Measurements from ENCODE around the gene FAM43B.

FAM43B gene

GRCh38 chr1:20573987-20574386, 21.6 kb downstream of the FAM43B start:
- no peak for TF ChIP-seq GATA3 (IDR thresholded peaks at IDR 0.05; ENCODE audit: low read depth, low read length)
- no peak for TF ChIP-seq GATA2 (IDR thresholded peaks at IDR 0.05; ENCODE audit: low read depth, low read length)

- TF ChIP-seq GATA3 (IDR thresholded peaks at IDR 0.05; ENCODE audit: low read depth, low read length) (no peak), GATA2 (IDR thresholded peaks at IDR 0.05; ENCODE audit: low read depth, low read length) (no peak)
Observed at GRCh38 chr1:20574686-20575540, 22.5 kb downstream of the FAM43B start.

DNA sequence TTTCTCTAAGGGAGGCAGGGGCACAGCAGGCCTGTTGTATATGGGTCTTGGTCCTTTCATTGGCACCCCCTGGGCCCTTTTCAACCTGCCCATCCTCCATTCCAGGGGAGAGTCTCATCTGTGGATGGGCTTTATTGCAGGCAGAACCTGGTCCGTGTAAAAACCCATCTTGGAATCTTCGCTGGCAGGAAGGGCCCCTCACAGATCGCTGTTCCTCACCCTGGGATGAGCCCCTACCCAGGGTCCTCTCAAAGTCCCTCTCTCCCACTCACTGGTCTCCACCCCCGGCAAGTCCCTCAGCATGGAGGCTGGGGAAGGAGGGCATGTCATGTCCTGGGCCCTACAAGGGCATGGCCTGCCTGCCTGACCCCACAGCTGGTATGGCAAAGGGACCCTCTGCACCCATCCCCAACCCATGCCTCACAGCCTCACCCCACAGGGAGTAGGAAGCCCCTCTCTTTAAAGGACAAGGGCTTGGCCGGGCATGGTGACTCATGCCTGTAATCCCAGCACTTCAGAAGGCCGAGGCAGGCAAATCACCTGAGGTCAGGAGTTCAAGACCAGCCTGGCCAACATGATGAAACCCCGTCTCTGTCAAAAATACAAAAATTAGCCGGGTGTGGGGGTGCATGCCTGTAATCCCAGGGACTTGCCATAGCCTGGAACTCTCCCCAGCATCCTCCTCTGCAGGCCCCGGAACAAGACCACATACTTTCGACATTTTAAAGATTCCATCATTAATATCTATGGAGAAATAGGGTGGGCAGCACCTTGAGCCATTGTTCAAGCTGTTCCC, 23.4 kb downstream of the FAM43B start:
- TF ChIP-seq GATA3 (IDR thresholded peaks at IDR 0.05; ENCODE audit: low read depth, low read length) (no peak), GATA2 (IDR thresholded peaks at IDR 0.05; ENCODE audit: low read depth, low read length) (no peak)

GRCh38 chr1:20578062-20578461, 25.7 kb downstream of the FAM43B start:
- TF ChIP-seq GATA3 (IDR thresholded peaks at IDR 0.05; ENCODE audit: low read depth, low read length), result no peak
- TF ChIP-seq GATA2 (IDR thresholded peaks at IDR 0.05; ENCODE audit: low read depth, low read length), result no peak

- no peak for TF ChIP-seq GATA2 (IDR thresholded peaks at IDR 0.05; ENCODE audit: low read depth, low read length)
- no peak for TF ChIP-seq GATA3 (IDR thresholded peaks at IDR 0.05; ENCODE audit: low read depth, low read length)
Observed at GRCh38 chr1:20578721-20579395, 26.5 kb downstream of the FAM43B start.

GRCh38 chr1:20584890-20585289, 32.5 kb downstream of the FAM43B start:
- TF ChIP-seq GATA3 (IDR thresholded peaks at IDR 0.05; ENCODE audit: low read depth, low read length) (no peak), GATA2 (IDR thresholded peaks at IDR 0.05; ENCODE audit: low read depth, low read length) (no peak)

- no peak for TF ChIP-seq GATA2 (IDR thresholded peaks at IDR 0.05; ENCODE audit: low read depth, low read length)
- no peak for TF ChIP-seq GATA3 (IDR thresholded peaks at IDR 0.05; ENCODE audit: low read depth, low read length)
Observed at GRCh38 chr1:20586953-20587660, 34.7 kb downstream of the FAM43B start.

DNA sequence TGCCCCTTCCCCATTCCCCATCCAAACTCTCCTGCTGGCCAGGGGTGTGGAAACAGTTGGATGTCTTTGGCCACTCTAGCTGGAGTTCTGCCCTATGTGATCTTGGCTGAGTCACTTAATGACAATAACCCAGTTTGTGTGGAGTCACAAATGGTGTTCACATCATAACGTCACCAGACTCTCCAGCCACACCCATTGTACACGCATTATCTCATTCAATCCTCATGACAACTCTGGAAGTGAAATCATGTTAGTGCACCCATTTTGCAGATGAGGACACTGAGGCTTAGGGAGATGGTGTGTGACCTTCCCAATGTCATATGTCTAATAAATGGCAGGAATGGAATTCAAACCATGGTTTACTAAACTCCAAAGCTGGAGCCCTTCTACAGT, 35.3 kb downstream of the FAM43B start:
- TF ChIP-seq GATA3 (IDR thresholded peaks at IDR 0.05; ENCODE audit: low read depth, low read length) (no peak), GATA2 (IDR thresholded peaks at IDR 0.05; ENCODE audit: low read depth, low read length) (no peak)

- TF ChIP-seq GATA2 (IDR thresholded peaks at IDR 0.05; ENCODE audit: low read depth, low read length) (no peak), GATA3 (IDR thresholded peaks at IDR 0.05; ENCODE audit: low read depth, low read length) (no peak)
Observed at GRCh38 chr1:20588634-20589225, 36.4 kb downstream of the FAM43B start, which contains the start of gene CDA. Gene CDA, plus strand, starts transcription at chr1:20589097. Its CDS starts 33 bp downstream, at chr1:20589130.

GRCh38 chr1:20589331-20590278, 37.2 kb downstream of the FAM43B start:
- TF ChIP-seq GATA2 (IDR thresholded peaks at IDR 0.05; ENCODE audit: low read depth, low read length) (no peak), GATA3 (IDR thresholded peaks at IDR 0.05; ENCODE audit: low read depth, low read length) (no peak)

GRCh38 chr1:20590306-20590777, 38.0 kb downstream of the FAM43B start:
- TF ChIP-seq GATA3 (IDR thresholded peaks at IDR 0.05; ENCODE audit: low read depth, low read length), result no peak
- TF ChIP-seq GATA2 (IDR thresholded peaks at IDR 0.05; ENCODE audit: low read depth, low read length), result no peak

GRCh38 chr1:20593756-20594155, 41.4 kb downstream of the FAM43B start:
- TF ChIP-seq GATA3 (IDR thresholded peaks at IDR 0.05; ENCODE audit: low read depth, low read length) (no peak), GATA2 (IDR thresholded peaks at IDR 0.05; ENCODE audit: low read depth, low read length) (no peak)
